Type B pancreatic cell (in vitro differentiated cells): ENCODE measurements around the gene PHAF1. TPM values are rescaled to one million over a fixed set of nuclear protein-coding genes. Genes with fewer than 3 reads are reported as not detected.
A peak's percentile ranks its signal among the peaks of the same experiment; 100 is the strongest.

Experiments used
- DNase-seq: peaks from one replicate; pipeline ENCODE4 v3.0.0; 2021; ENCODE audit warnings: mixed read lengths; ENCODE audit not compliant: unreplicated experiment; ENCODE audit errors: extremely low spot score
- H3K27ac Mint-ChIP-seq: 2 replicates; pipeline ENCODE4 v1.8.0; 2021; ENCODE audit warnings: mild to moderate bottlenecking, mixed read lengths
- H3K27me3 Mint-ChIP-seq: 2 replicates; pipeline ENCODE4 v1.8.0; 2021; ENCODE audit warnings: mixed read lengths
- H3K36me3 Mint-ChIP-seq: 2 replicates; pipeline ENCODE4 v1.8.0; 2021; ENCODE audit warnings: mixed read lengths
- H3K4me1 Mint-ChIP-seq: one replicate; pipeline ENCODE4 v1.8.0; 2021; ENCODE audit warnings: mixed read lengths; ENCODE audit not compliant: unreplicated experiment
- H3K4me3 Mint-ChIP-seq: 2 replicates; pipeline ENCODE4 v1.8.0; 2021; ENCODE audit warnings: mild to moderate bottlenecking, mixed read lengths
- H3K9me3 Mint-ChIP-seq: 2 replicates; pipeline ENCODE4 v1.8.0; 2021; ENCODE audit warnings: mixed read lengths
- total RNA-seq: library from RNA; stranded (reverse); gene quantifications from 2 replicates; pipeline ENCODE4 v1.2.1, GENCODE V29; 2021; ENCODE audit warnings: low replicate concordance
- TF ChIP-seq, protein P1 (sequence below): fragments of 200-600 bp; sonication (generic); conservative IDR thresholded peaks from 2 replicates; pipeline ENCODE4 v1.5.0; 2021; ENCODE audit warnings: antibody characterized with exemption, mild to moderate bottlenecking

Gene PHAF1
- total RNA-seq, 1 donor from 2014 or later: 22.8 TPM

DNA sequence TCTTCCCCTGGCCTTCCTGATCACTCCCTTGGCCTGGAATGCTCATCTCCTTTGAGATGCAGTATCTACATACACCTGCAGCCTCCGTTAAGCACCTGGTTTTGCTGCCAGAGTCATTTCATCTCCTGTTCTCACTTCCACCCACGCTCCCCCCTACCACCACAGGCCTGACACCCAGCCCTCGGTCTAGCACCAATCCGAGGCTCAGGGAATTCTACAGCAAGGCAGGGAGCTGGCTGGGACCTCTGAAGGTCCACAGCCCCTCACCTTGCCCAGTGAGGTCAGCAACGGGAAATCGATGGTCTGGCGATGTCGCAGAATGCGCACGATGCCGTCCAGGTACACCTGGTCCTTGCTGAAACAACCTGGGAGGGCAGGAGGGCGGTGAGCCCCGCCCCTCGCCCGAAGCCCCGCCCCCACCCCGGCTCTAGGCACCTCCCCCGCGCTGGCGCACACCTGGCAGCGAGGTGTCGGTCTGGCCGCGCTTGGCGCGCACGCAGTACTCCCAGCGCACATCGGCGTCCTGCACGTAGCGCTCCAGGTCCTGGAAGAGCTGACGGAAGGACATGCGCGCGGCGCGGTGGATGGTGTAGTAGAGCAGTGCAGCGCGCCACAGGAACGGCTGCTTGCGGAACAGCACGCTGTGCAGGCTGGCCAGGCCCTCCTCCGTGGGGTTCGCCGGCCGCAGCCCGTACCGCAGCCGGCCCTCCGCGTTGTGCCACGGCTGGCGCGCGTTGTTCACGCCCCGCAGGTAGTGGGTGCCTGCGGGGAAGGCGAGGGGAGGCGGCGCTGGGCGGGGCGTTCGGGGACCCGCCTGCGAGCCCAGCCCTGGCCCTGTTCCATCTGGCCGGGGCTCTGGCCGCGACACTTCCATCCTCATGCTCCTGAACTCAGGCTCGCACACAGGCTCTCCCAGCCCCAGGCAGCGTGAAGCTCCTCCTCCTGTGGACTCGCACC lies 68.3 kb downstream of the PHAF1 start:
- H3K4me1 Mint-ChIP-seq: peaks cover 14% of the 10 kb centered on the region
- no peak overlapping the region for H3K27ac Mint-ChIP-seq
- peak overlapping the region; percentile 74 for H3K4me3 Mint-ChIP-seq
- TF ChIP-seq, protein P1, sequence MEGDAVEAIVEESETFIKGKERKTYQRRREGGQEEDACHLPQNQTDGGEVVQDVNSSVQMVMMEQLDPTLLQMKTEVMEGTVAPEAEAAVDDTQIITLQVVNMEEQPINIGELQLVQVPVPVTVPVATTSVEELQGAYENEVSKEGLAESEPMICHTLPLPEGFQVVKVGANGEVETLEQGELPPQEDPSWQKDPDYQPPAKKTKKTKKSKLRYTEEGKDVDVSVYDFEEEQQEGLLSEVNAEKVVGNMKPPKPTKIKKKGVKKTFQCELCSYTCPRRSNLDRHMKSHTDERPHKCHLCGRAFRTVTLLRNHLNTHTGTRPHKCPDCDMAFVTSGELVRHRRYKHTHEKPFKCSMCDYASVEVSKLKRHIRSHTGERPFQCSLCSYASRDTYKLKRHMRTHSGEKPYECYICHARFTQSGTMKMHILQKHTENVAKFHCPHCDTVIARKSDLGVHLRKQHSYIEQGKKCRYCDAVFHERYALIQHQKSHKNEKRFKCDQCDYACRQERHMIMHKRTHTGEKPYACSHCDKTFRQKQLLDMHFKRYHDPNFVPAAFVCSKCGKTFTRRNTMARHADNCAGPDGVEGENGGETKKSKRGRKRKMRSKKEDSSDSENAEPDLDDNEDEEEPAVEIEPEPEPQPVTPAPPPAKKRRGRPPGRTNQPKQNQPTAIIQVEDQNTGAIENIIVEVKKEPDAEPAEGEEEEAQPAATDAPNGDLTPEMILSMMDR: peak; percentile 46
- DNase-seq: no peak
- peaks cover 8% of the 10 kb centered on the region for H3K36me3 Mint-ChIP-seq
- no peaks in the 10 kb centered on the region for H3K9me3 Mint-ChIP-seq
- H3K27me3 Mint-ChIP-seq: peaks cover 36% of the 10 kb centered on the region

DNA sequence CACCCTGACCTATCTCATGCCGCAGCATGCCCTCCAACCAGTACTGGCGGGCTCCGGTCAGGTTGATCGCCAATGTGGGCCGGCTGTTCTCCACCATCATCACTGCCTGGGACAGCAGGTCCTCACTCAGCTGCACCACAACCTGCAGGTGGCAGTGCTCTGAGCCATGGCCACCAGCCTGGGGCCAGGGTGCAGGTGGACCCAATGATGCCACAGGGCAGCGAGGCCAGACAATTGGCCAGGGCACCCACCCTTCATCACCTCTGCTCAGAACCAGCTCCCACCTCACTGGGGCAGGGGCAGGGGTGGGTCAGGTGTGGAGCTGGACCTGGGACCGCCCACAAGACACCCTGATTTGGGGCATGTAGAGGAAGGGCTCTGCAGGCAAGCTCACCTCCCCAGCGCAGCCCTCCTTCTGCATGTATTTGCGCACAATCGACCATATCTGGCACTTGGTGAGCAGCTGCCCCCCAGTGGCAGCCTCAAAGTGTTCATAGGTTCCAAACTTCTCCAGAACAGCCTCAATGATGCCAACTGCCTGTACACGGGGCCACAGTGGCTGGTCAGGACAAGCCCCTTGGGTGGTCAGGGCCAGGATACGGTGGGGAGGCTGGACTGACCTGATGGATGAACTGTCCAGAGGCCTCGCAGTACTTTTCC lies 69.8 kb downstream of the PHAF1 start:
- H3K36me3 Mint-ChIP-seq: peaks cover 8% of the 10 kb centered on the region
- TF ChIP-seq, protein P1: peak; percentile 31
- H3K27me3 Mint-ChIP-seq: peaks cover 25% of the 10 kb centered on the region
- H3K9me3 Mint-ChIP-seq: no peaks in the 10 kb centered on the region
- no peak overlapping the region for H3K4me3 Mint-ChIP-seq
- H3K4me1 Mint-ChIP-seq: peaks cover 5% of the 10 kb centered on the region
- no peak overlapping the region for H3K27ac Mint-ChIP-seq
- DNase-seq: no peak

DNA sequence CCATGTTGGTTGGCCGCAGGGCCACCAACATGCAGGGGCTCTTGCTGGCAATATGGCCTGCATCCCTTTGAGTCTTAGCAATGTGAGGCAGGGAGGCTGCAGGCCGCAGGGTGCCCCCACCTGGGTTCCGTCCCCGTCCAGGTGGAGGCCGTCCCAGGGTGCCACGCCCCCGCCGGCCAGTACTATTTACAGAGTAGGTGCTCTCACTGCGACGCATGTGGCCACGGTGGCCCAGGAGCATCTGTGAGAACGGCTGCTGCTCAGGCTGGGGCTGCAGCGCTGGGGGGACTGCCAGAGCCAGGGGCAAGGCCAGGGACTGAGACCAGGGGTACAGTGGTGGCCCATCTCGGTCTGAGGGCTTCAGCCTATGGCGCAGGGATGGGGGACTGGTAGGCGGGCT lies 70.4 kb downstream of the PHAF1 start:
- TF ChIP-seq, protein P1: no peak
- Mint-ChIP-seq H3K27me3 (peaks cover 26% of the 10 kb centered on the region), H3K27ac (no peak overlapping the region), H3K36me3 (peaks cover 8% of the 10 kb centered on the region), H3K4me3 (no peak overlapping the region), H3K4me1 (peaks cover 6% of the 10 kb centered on the region), H3K9me3 (no peaks in the 10 kb centered on the region)
- DNase-seq: no peak

DNA sequence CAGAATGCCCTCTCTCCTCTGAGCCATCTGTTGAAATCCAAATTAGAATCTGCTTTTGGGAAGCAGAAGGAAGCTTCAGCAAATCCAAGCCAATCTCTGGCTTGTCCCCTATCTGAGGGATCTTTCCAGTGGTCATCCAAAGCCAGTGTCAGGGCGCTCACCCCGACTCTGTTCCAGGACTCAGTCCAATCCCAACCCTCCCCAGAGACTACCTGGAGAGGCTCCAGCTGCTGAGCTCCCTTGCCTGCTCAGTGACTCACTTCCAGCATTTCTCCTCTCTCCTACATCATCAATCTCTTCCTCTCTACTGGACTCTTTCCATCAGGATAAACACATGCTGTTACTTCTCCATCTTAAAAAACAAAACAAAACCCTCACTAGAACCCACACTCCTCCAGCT lies 71.6 kb downstream of the PHAF1 start:
- no peak overlapping the region for H3K27ac Mint-ChIP-seq
- H3K36me3 Mint-ChIP-seq: peaks cover 8% of the 10 kb centered on the region
- no peak for DNase-seq
- H3K27me3 Mint-ChIP-seq: peaks cover 24% of the 10 kb centered on the region
- no peaks in the 10 kb centered on the region for H3K9me3 Mint-ChIP-seq
- TF ChIP-seq, protein P1: no peak
- H3K4me1 Mint-ChIP-seq: peaks cover 12% of the 10 kb centered on the region
- no peak overlapping the region for H3K4me3 Mint-ChIP-seq

DNA sequence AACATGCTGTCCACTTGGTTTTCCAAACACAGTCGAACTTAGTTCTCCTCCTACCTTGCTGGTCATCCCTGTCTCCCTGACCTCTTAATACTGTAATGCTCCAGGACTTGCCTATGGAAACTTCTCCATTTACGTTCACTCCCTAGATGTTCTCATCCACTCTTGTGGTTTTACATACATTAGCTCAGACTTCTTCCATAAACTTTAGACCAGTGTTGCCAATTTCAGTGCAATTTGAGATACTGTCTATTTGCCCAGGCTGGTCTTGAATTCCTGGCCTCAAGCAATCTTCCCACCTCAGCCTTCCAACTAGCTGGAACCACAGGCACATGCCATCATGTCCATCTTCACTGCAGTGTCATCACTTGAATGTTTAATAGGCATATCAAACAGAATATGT lies 72.5 kb downstream of the PHAF1 start:
- Mint-ChIP-seq H3K36me3 (peaks cover 4% of the 10 kb centered on the region), H3K9me3 (no peaks in the 10 kb centered on the region), H3K27me3 (peaks cover 23% of the 10 kb centered on the region), H3K4me1 (peaks cover 12% of the 10 kb centered on the region), H3K4me3 (no peak overlapping the region), H3K27ac (no peak overlapping the region)
- TF ChIP-seq, protein P1: no peak
- DNase-seq: no peak
